Measurements from ENCODE around the gene ARCN1. TPM values are rescaled to one million over a fixed set of nuclear protein-coding genes. Genes with fewer than 3 reads are reported as not detected.

ARCN1 gene
- total and polyA plus RNA-seq, 9 of the 15 experiments (the other 6 are each of a cell fraction or from before 2014, with no cell fraction given) = 30.0 to 224 (median 76.4) TPM

- TF ChIP-seq NR2C1 (IDR thresholded peaks at IDR 0.05) (no peak; the same call in none of the 2 replicates), NR2C1 (tag; IDR thresholded peaks at IDR 0.05) (0 out of 2 replicates have a peak, but pooled peaks have one; percentile 35), PHF8 (IDR thresholded peaks at IDR 0.05; ENCODE audit: borderline replicate concordance, low read length) (peak; percentile 59; the same call in 1 of the 2 replicates), ZNF740 (CRISPR knock-in tag; IDR thresholded peaks at IDR 0.05) (0 out of 2 replicates have a peak, but pooled peaks have one; percentile 36), ZNF740 (tag; IDR thresholded peaks at IDR 0.05) (no peak), KDM1A (IDR thresholded peaks at IDR 0.05) (peak; percentile 76 to 83), POLR2G (IDR thresholded peaks at IDR 0.05; ENCODE audit: low read depth, low read length) (peak; percentile 83), ZZZ3 (IDR thresholded peaks at IDR 0.05) (no peak), DPF2 (IDR thresholded peaks at IDR 0.05) (peak; percentile 73), HDAC1 (IDR thresholded peaks at IDR 0.05) (peak in 1 of 2 experiments; percentile 89; a peak in 2 of 4 replicates), ZNF589 (CRISPR knock-in tag; IDR thresholded peaks at IDR 0.05; ENCODE audit: low read depth) (peak; percentile 63; the same call in 1 of the 2 replicates), ZBTB2 (IDR thresholded peaks at IDR 0.05) (peak; percentile 19; the same call in 1 of the 2 replicates), POLR3A (IDR thresholded peaks at IDR 0.05; ENCODE audit: borderline replicate concordance, extremely low read depth, insufficient read depth, insufficient read length) (no peak), ZNF57 (CRISPR knock-in tag; IDR thresholded peaks at IDR 0.05) (no peak), ZC3H8 (IDR thresholded peaks at IDR 0.05) (no peak), ZNF561 (CRISPR knock-in tag; conservative IDR thresholded peaks at IDR 0.05) (no peak), ZNF436 (CRISPR knock-in tag; IDR thresholded peaks at IDR 0.05) (no peak), FOXJ3 (CRISPR knock-in tag; IDR thresholded peaks at IDR 0.05) (no peak), ARNT (IDR thresholded peaks at IDR 0.05) (peak; percentile 35 to 73; a peak in 2 of 4 replicates), ATF1 (CRISPR knock-in tag; IDR thresholded peaks at IDR 0.05) (no peak), ATF1 (tag; IDR thresholded peaks at IDR 0.05) (no peak), ID3 (CRISPR knock-in tag; IDR thresholded peaks at IDR 0.05) (no peak), ID3 (tag; IDR thresholded peaks at IDR 0.05) (no peak), ZNF395 (CRISPR knock-in tag; IDR thresholded peaks at IDR 0.05) (0 out of 2 replicates have a peak, but pooled peaks have one; percentile 48), TSC22D4 (tag; IDR thresholded peaks at IDR 0.05) (no peak), HLTF (IDR thresholded peaks at IDR 0.05) (peak; percentile 90; the same call in 1 of the 2 replicates), GABPA (tag; conservative IDR thresholded peaks at IDR 0.05; ENCODE audit: low read depth) (peak; percentile 71)
These were observed 49.0 kb downstream of the ARCN1 start (continued) for GRCh38 chr11:118621071-118621783.

All from K562 (cell line).